Activated CD4-positive, alpha-beta T cell treated with anti-CD3 and anti-CD28 coated beads, Interleukin-2, amount 10 ng/mL, durations not matched to agents 7 days and 5 days (primary cell): ENCODE measurements around the gene PDE4D. TPM values are rescaled to one million over a fixed set of nuclear protein-coding genes. Genes with fewer than 3 reads are reported as not detected.

Experiments used
- CTCF ChIA-PET: fragments of 350-600 bp; sonication (Branson Sonifier 250); formaldehyde crosslinking; loops from one replicate; lab custom pipeline; 2021; ENCODE audit warnings: antibody characterized with exemption; lab: Charles Lee
- POLR2A ChIA-PET: fragments of 350-600 bp; sonication (Branson Sonifier 250); formaldehyde crosslinking; loops from one replicate; lab custom pipeline; 2021; ENCODE audit warnings: antibody characterized with exemption; lab: Charles Lee
- DNase-seq: peaks from one replicate; pipeline ENCODE4 v3.0.0-alpha.2; 2020
- H3K27ac Mint-ChIP-seq: one replicate; pipeline ENCODE4 v1.8.0; 2021; ENCODE audit warnings: mild to moderate bottlenecking, moderate library complexity, mixed read lengths
- H3K27me3 Mint-ChIP-seq: one replicate; pipeline ENCODE4 v1.8.0; 2021; ENCODE audit warnings: mixed read lengths
- H3K36me3 Mint-ChIP-seq: one replicate; pipeline ENCODE4 v1.8.0; 2021; ENCODE audit warnings: low read depth, mixed read lengths
- H3K4me1 Mint-ChIP-seq: one replicate; pipeline ENCODE4 v1.8.0; 2021; ENCODE audit warnings: mixed read lengths
- H3K4me3 Mint-ChIP-seq: one replicate; pipeline ENCODE4 v1.8.0; 2021; ENCODE audit warnings: mild to moderate bottlenecking, moderate library complexity, mixed read lengths
- H3K9me3 Mint-ChIP-seq: one replicate; pipeline ENCODE4 v1.8.0; 2021; ENCODE audit warnings: mixed read lengths
- total RNA-seq, 2 experiments: library from RNA; stranded (reverse); gene quantifications; one replicate each; pipeline ENCODE4 v1.2.3, GENCODE V29; 2021

The PDE4D gene
- total RNA-seq, 2 experiments from 2014 or later = 62.0 to 67.8 TPM

DNA sequence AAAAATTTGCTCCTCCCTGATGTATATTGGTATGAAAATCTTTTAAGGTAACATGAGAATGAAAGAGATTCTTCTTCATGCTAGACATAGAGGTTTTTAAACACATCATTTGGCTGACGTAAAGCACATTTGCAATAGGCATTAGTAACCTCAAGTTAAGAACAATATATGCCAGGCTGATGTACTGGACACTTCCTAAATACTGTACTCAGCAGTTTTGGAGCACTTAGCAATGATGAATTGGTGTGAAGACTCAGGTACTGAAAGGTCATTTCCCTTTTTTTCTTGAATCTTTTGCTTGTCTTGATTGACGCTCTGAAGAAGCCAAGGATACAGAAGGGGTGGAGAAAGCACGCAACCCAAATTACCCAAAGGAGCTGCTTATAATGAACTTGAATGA lies 322.5 kb downstream of the PDE4D start:
- Mint-ChIP-seq H3K4me1 (no peaks in the 10 kb centered on the region), H3K36me3 (no peaks in the 10 kb centered on the region), H3K4me3 (no peak overlapping the region), H3K27me3 (peaks cover 19% of the 10 kb centered on the region), H3K27ac (no peak overlapping the region), H3K9me3 (no peaks in the 10 kb centered on the region)
- ChIA-PET CTCF (no interaction called here), POLR2A (no interaction called here)
- DNase-seq = no peak

GRCh38 chr5:59569608-59570334 lies 323.8 kb downstream of the PDE4D start:
- Mint-ChIP-seq H3K36me3 (no peaks in the 10 kb centered on the region), H3K9me3 (no peaks in the 10 kb centered on the region), H3K4me1 (no peaks in the 10 kb centered on the region), H3K4me3 (no peak overlapping the region), H3K27me3 (peaks cover 19% of the 10 kb centered on the region), H3K27ac (no peak overlapping the region)
- no peak for DNase-seq
- CTCF ChIA-PET = no interaction called here
- POLR2A ChIA-PET = no interaction called here

GRCh38 chr5:59569158-59569557 lies 324.4 kb downstream of the PDE4D start:
- Mint-ChIP-seq H3K4me3 (no peak overlapping the region), H3K36me3 (no peaks in the 10 kb centered on the region), H3K4me1 (no peaks in the 10 kb centered on the region), H3K27me3 (peaks cover 19% of the 10 kb centered on the region), H3K27ac (no peak overlapping the region), H3K9me3 (no peaks in the 10 kb centered on the region)
- POLR2A ChIA-PET = no interaction called here
- CTCF ChIA-PET = no interaction called here
- no peak for DNase-seq

DNA sequence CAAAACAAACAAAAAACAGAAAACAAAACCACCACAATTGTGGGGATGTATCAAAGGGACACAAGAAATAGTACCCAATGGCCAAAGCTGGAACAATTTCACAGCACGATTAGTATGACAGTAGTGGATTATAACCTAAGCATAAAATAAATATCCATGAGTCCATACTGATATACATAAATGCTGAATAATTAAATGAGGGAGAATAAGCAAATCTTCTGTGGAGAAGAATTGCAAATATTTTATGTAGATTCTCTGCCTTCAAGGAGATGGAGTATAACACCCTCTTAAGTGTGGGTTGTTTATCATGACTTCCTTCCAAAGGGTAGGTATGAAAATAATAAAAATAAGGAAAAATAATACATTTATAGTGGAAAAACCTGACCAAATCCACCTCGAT lies 325.4 kb downstream of the PDE4D start:
- Mint-ChIP-seq H3K27me3 (peaks cover 15% of the 10 kb centered on the region), H3K4me3 (no peak overlapping the region)

DNA sequence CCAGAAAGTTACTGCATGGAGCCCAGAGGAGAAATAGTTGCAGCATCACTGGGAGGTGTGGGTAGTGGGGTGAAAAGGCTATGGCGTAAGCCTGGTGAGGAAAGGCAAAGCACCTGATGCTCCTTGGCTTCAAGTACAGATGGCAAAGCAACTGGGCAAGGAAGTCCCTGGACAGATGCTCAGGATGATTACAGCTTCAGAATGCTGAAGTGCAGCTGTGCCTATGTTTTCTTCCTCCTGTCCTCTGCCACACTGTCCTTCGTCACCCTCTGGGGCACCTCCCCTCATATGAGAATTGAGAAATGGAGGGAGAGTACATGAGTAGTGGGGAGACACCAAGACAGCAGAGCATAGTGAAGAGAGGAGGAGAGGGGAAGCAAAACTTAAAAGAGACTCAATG lies 328.0 kb downstream of the PDE4D start:
- Mint-ChIP-seq H3K9me3 (no peaks in the 10 kb centered on the region), H3K4me3 (no peak overlapping the region), H3K27me3 (peaks cover 5% of the 10 kb centered on the region), H3K36me3 (no peaks in the 10 kb centered on the region), H3K27ac (no peak overlapping the region), H3K4me1 (peaks cover 6% of the 10 kb centered on the region)
- POLR2A ChIA-PET = no interaction called here
- no peak for DNase-seq
- CTCF ChIA-PET = no interaction called here

More for the DNA sequence above, 325.4 kb downstream of the PDE4D start:
- no peaks in the 10 kb centered on the region for H3K36me3 Mint-ChIP-seq
- H3K4me1 Mint-ChIP-seq = no peaks in the 10 kb centered on the region
- no peak overlapping the region for H3K27ac Mint-ChIP-seq
- no peak for DNase-seq
- H3K9me3 Mint-ChIP-seq = no peaks in the 10 kb centered on the region
- ChIA-PET POLR2A (no interaction called here), CTCF (no interaction called here)

GRCh38 chr5:59564895-59565294 lies 328.6 kb downstream of the PDE4D start:
- peaks cover 5% of the 10 kb centered on the region for H3K27me3 Mint-ChIP-seq
- CTCF ChIA-PET = no interaction called here
- H3K27ac Mint-ChIP-seq = no peak overlapping the region
- no peaks in the 10 kb centered on the region for H3K9me3 Mint-ChIP-seq
- no peak overlapping the region for H3K4me3 Mint-ChIP-seq
- POLR2A ChIA-PET = no interaction called here
- no peak for DNase-seq
- H3K4me1 Mint-ChIP-seq = peaks cover 6% of the 10 kb centered on the region
- no peaks in the 10 kb centered on the region for H3K36me3 Mint-ChIP-seq

DNA sequence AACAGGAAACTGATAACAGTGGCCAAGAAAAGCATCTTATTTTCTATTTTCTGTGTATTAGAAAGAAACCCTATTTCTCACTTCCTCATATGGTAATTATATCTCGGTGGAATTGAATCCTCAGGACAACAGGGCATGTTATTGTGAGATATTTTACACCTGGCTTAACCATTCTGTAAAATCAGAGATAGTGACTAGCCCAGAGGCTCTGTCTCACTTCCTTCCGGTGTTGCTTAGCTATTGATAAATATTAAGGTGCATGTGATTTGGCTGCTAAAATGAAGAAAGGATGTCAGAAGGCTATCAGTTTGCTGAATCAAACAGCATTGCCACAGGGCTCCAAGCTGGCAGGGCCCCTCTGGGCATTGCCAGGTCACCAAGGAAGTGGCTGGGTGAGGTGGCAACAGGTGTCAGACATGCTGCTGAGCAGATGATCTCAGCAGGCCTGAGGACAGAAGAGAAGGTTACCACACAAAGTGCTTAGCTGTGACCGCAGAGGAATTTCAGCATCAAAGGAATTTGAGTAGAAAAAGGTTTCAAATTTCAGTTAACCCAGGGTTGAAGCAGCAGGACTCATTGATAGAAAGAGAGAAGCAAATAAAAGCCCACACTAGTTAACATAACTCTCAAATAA lies 330.7 kb downstream of the PDE4D start:
- ChIA-PET POLR2A (no interaction called here), CTCF (interaction anchor here (0.9 kb wide), 1 partner anchor 9 kb away, joined by 3 read pairs; no protein-coding TSS in a partner anchor)
- Mint-ChIP-seq H3K4me1 (peaks cover 6% of the 10 kb centered on the region), H3K36me3 (no peaks in the 10 kb centered on the region), H3K27ac (no peak overlapping the region), H3K27me3 (no peaks in the 10 kb centered on the region), H3K4me3 (no peak overlapping the region), H3K9me3 (no peaks in the 10 kb centered on the region)
- no peak for DNase-seq

- POLR2A ChIA-PET = no interaction called here
Measured at GRCh38 chr5:59560553-59560952, 333.0 kb downstream of the PDE4D start.

DNA sequence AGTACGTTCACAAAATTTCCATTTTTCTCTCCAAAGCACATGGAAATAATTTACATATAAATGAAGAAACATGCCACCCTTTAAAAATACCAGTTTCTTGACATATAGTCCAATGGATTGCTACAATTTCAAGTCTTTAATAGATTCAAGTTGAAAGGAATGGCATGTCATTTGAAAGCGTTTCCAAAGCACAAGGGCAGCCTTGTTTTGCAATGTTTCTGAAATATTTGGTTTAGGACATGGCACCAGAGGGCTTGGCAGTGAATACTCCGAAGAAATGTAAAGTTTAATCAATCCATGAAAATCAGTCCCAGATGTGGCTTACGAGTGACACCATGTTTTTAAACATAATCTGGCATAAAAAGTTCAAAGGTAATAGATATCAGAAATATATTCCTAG lies 333.7 kb downstream of the PDE4D start:
- no peak for DNase-seq
- POLR2A ChIA-PET = no interaction called here
- Mint-ChIP-seq H3K9me3 (no peaks in the 10 kb centered on the region), H3K36me3 (no peaks in the 10 kb centered on the region), H3K4me1 (peaks cover 6% of the 10 kb centered on the region), H3K27me3 (no peaks in the 10 kb centered on the region), H3K27ac (no peak overlapping the region), H3K4me3 (no peak overlapping the region)
- CTCF ChIA-PET = no interaction called here

More at GRCh38 chr5:59560553-59560952, 333.0 kb downstream of the PDE4D start:
- Mint-ChIP-seq H3K36me3 (no peaks in the 10 kb centered on the region), H3K9me3 (no peaks in the 10 kb centered on the region), H3K27me3 (no peaks in the 10 kb centered on the region), H3K4me3 (no peak overlapping the region), H3K4me1 (peaks cover 6% of the 10 kb centered on the region), H3K27ac (no peak overlapping the region)
- no peak for DNase-seq
- CTCF ChIA-PET = no interaction called here

DNA sequence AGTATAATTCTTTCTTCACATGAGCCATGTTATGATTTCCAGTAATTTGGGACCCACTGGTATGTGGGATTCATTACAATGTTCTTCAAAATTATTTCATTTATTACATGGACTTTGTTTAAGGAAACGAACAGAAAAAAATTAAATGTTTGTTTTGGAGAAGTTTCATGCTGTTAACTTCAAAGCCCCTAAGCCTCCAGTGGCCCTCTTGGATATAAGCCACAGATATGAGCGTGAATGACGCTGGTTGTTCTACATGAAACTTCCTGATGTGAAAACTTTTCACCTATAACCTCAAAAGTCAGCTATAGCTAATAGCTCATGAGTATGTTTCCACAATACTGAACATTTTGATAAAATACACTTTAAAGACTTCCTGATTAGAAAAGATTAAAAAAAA lies 334.2 kb downstream of the PDE4D start:
- DNase-seq = no peak
- Mint-ChIP-seq H3K4me1 (peaks cover 6% of the 10 kb centered on the region), H3K4me3 (no peak overlapping the region), H3K27ac (no peak overlapping the region), H3K36me3 (no peaks in the 10 kb centered on the region), H3K27me3 (no peaks in the 10 kb centered on the region), H3K9me3 (no peaks in the 10 kb centered on the region)
- ChIA-PET CTCF (no interaction called here), POLR2A (no interaction called here)

DNA sequence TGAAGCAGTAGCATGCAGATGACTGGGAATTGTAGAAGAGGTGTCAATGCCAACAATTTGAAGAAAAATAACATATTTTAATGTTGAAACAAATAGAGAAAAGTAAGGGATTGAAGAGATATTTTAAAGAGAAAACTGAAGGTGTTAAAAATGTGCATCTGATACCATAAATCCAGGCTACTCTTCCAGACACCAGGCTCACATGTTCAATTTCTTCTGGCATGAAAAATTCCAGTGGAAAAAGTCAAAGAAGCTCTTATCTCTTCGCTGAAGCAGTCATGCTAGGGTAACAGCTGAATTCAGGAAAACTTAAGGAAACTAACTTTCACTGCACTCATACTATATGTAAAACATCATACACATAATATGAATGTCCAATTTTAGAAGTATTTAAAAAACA lies 335.0 kb downstream of the PDE4D start:
- Mint-ChIP-seq H3K27me3 (no peaks in the 10 kb centered on the region), H3K4me1 (peaks cover 6% of the 10 kb centered on the region), H3K9me3 (no peaks in the 10 kb centered on the region), H3K27ac (no peak overlapping the region), H3K36me3 (no peaks in the 10 kb centered on the region), H3K4me3 (no peak overlapping the region)
- CTCF ChIA-PET = no interaction called here
- DNase-seq = no peak
- POLR2A ChIA-PET = no interaction called here

DNA sequence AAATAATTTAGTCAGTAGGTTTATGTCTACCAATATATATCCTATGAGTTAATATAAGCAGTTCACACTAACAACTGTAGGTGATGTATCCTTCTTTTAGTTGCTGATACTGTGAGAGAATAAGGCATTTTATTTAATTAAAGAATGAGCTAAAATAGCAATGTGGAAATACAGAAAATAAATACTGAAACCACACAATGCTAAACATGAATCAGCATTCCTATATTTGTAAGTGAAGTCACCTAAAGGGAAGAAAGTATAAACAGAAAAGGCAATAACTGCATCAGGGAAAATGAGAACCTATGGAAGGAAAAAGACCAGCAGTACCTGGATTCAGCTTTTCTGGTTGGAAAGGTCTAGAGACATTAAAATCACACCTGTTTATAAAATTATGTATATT lies 336.0 kb downstream of the PDE4D start:
- no peaks in the 10 kb centered on the region for H3K9me3 Mint-ChIP-seq
- H3K27ac Mint-ChIP-seq = no peak overlapping the region
- CTCF ChIA-PET = no interaction called here
- POLR2A ChIA-PET = no interaction called here
- peaks cover 2% of the 10 kb centered on the region for H3K4me1 Mint-ChIP-seq
- H3K27me3 Mint-ChIP-seq = no peaks in the 10 kb centered on the region
- H3K36me3 Mint-ChIP-seq = no peaks in the 10 kb centered on the region
- no peak for DNase-seq
- H3K4me3 Mint-ChIP-seq = no peak overlapping the region

GRCh38 chr5:59555596-59555995 lies 337.9 kb downstream of the PDE4D start:
- Mint-ChIP-seq H3K36me3 (no peaks in the 10 kb centered on the region), H3K4me3 (no peak overlapping the region), H3K27me3 (no peaks in the 10 kb centered on the region), H3K27ac (no peak overlapping the region), H3K4me1 (no peaks in the 10 kb centered on the region), H3K9me3 (no peaks in the 10 kb centered on the region)
- no peak for DNase-seq
- ChIA-PET CTCF (no interaction called here), POLR2A (no interaction called here)

DNA sequence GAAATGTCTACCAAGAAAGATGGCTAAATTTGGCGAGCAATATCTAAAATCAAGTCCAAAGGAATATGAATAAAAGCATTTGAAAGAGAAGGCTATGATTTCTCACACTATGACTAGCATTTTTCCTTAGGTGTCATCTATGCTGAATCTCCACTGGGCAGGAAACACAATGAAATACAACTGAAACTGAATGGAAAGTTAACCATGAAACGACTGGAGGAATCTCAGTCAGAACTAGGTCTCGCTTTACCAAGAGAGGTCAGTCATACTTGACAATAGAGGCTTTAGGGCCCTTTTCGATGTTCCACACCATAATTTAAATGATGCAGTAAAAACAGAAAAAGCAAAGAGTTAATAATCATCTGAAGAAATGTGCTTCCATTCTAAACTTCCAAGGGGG lies 339.0 kb downstream of the PDE4D start:
- CTCF ChIA-PET = no interaction called here
- Mint-ChIP-seq H3K27ac (no peak overlapping the region), H3K9me3 (no peaks in the 10 kb centered on the region), H3K27me3 (no peaks in the 10 kb centered on the region), H3K4me3 (no peak overlapping the region), H3K36me3 (no peaks in the 10 kb centered on the region), H3K4me1 (no peaks in the 10 kb centered on the region)
- no peak for DNase-seq
- POLR2A ChIA-PET = no interaction called here
